SIG-M5 treated with dmso at 0.1 percent for 504 hours (cell line): ENCODE results near the gene FMO5.
"Not testable (repeated sequence)": the region's sequence is repeated elsewhere in the genome, so short reads cannot be mapped to it uniquely, and the experiment has no call there.

Experiments used
- DNase-seq: peaks from one replicate; lab custom pipeline; 2025; ENCODE audit not compliant: unreplicated experiment; lab: John Stamatoyannopoulos, UW

The FMO5 gene

DNA sequence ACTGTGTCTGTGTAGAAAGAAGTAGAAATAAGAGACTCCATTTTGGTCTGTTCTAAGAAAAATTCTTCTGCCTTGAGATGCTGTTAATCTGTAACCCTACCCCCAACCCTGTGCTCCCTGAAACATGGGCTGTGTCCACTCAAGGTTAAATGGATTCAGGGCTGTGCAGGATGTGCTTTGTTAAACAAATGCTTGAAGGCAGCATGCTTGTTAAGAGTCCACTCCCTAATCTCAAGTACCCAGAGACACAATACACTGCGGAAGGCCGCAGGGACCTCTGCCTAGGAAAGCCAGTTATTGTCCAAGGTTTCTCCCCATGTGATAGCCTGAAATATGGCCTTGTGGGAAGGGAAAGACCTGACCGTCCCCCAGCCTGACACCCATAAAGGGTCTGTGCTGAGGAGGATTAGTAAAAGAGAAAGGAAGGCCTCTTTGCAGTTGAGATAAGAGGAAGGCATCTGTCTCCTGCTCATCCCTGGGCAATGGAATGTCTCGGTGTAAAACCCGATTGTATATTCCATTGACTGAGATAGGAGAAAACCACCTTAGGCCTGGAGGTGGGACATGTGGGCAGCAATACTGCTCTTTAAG lies 15.1 kb upstream of the FMO5 start:
- DNase-seq = not testable (repeated sequence)

- no peak for DNase-seq
Observed at GRCh38 chr1:147238925-147239820, 14.0 kb upstream of the FMO5 start.

- DNase-seq = peak; percentile 37
Observed at GRCh38 chr1:147238053-147238902, 13.1 kb upstream of the FMO5 start.

GRCh38 chr1:147236959-147237791 lies 12.0 kb upstream of the FMO5 start:
- peak; percentile 33 for DNase-seq

DNA sequence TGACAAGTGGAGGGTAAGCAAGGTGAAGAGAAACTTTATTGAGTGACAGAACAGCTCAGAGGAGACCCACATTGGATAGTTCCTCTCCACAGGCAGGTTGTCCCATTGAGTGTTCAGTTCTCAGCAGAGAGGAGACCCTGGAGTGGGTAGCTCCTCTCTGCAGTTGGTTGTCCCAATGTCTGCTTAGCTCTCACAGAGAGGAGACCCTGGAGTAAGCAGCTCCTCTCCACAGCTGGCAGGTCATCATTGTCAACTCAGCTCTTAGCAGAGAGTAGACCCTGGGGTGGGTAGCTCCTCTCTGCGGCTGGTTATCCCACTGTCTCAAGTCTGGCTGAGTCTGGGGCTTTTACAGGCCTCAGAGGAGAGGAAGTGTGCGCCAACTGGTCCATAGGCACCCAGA lies 11.3 kb upstream of the FMO5 start:
- no peak for DNase-seq

GRCh38 chr1:147235822-147236221 lies 10.7 kb upstream of the FMO5 start:
- no peak for DNase-seq

GRCh38 chr1:147233903-147234302 lies 8.8 kb upstream of the FMO5 start:
- DNase-seq = not testable (repeated sequence)

DNA sequence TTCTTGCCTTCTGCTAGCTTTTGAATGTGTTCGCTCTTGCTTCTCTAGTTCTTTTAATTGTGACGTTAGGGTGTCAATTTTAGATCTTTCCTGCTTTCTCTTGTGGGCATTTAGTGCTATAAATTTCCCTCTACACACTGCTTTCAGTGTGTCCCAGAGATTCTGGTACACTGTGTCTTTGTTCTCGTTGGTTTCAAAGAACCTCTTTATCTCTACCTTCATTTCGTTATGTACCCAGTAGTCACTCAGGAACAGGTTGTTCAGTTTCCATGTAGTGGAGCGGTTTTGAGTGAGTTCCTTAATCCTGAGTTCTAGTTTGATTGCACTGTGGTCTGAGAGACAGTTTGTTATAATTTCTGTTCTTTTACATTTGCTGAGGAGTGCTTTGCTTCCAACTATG lies 5.9 kb upstream of the FMO5 start:
- not testable (repeated sequence) for DNase-seq

DNA sequence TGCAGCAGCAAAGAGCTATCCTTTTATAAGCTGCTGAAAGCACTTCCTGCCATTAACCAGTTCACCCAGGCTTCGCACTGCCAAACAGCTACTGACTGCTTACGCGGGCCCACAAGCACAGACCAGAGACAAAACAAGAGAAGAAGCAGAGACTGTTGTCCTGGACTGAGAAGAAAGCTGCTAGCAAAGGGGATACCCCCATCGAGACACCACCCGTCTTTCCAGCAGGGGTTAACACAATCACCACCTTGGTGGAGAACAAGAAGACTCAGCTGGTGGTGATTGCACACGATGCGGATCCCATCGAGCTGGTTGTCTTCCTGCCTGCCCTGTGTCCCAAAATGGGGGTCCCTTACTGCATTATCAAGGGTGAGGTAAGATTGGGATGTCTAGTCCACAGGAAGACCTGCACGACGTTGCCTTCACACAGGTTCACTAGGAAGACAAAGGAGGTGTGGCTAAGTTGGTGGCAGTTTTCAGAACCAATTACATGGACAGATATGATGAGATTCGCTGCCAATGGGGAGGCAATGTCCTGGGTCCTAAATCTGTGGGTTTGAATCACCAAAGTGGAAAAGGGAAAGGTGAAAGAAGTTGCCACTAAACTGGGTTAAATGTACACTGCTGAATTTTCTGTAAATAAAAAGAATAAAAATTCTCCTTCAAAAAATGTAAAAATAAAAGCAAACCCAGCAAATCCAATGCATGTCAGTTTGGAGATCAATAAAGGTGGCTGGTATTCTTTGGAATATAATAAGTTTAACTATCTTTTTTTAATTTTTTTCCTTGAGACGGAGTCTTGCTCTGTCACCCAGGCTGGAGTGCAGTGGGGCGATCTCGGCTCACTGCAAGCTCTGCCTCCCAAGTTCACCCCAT lies 1.2 kb downstream of the FMO5 start:
- no peak for DNase-seq

GRCh38 chr1:147218606-147219005 lies 6.5 kb downstream of the FMO5 start:
- no peak for DNase-seq

- DNase-seq = no peak
Observed at GRCh38 chr1:147217141-147217540, 8.0 kb downstream of the FMO5 start.

DNA sequence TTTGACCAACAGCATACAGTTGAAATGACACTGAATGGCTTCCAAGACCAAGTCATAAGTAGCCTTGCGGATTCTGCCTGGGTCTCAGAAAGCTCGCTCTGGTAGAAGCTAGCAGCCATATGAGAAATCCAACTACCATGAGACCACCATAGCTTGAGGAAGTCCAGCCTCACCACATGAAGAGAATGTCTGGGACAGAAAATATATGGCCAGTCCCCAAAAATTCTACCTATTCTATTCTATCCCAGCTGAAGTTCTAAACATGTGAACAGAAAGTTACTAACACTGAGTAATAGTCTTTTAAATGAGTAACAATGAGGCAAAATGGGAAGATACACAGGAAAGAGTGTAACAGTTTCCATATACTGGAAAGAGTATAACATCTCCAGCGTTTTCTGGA lies 9.0 kb downstream of the FMO5 start:
- DNase-seq = no peak

DNA sequence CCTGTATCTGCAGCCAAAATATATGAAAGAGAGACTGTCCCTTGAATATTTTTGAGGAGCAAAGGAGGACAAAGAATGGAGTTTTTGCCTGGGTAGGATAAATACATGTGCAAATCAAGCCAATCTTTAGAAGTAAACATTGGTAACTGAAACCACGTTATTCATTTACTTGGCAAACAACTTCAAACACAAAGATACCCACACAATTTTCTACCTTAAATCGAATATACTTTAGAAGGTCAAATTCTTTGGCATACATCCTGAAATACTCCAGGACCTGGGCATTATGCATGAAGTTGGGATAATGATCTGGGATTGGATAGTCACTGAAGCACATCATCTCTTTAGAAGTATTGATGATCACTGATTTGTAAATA lies 9.6 kb downstream of the FMO5 start:
- no peak for DNase-seq

DNA sequence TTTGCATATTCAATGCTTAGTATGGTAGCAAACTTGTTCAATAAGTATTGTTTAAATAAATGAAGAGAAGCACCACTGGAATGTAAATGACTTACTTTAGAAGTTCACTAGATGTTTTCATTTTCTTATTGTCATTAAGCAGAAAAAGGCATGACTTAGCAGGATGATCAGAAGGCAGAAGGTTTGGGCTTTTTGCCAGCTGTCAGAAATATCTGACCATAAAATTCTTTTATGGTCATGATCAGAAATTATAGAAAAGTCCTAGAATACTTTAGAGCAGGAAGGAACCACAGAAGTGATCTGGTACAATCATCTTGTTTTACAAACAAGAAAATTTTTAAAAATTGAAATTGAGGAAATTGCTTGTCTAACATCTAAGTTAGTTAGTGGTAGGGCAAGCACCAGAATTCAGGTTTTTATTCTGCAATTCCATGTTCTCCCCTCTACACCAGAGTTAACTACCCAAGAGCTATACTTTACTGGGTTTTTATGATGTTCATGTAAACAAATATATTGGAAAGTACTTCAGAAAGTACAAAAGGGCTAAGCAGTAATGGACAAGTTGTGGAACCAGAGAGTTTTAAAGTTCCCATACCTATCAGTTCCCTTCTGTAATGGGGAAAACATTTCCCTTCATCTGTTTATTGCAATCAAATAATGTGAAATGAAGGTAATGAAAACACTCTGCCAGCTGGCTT lies 10.1 kb downstream of the FMO5 start:
- no peak for DNase-seq

DNA sequence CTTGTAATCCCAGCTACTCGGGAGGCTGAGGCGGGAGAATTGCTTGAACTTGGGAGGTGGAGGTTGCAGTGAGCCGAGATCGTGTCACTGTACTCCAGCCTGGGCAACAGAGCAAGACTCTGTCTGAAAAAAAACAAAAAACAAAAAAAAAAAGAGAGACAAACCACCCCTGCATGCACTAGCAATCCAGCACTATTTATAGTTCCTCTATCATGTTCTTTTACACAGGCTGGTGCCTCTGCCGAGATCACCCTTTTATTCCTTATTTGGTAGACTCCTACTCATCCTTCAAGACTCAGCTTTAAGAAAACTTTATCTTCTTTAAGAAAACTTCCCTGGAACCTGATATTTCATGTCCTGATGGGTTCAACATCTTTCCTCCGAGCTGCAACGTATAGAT lies 10.8 kb downstream of the FMO5 start:
- no peak for DNase-seq

DNA sequence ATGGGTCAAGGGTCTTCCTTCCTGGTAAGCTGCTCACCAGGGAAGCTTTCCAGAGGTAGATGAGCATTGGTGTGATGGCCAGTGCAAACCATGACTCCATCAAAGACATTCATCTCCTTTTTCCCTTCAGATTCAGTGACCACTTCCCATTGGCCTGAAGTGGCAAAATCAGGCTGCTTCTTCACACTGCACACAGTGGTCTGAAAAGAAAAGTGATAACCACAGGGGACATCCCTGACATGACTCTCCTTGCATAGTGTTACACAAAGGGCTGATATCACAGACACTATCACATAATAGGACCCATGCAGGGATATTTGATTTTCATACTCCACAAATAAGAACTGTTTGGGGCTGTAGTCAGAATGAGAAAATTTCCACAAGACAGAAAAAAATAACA lies 11.9 kb downstream of the FMO5 start:
- no peak for DNase-seq

GRCh38 chr1:147211577-147211976 lies 13.6 kb downstream of the FMO5 start:
- DNase-seq = no peak

GRCh38 chr1:147210987-147211386 lies 14.2 kb downstream of the FMO5 start:
- DNase-seq = no peak
